Effector CD8-positive, alpha-beta T cell (primary cell): ENCODE results near the gene CCDC91.
"Not testable (repeated sequence)": the region's sequence is repeated elsewhere in the genome, so short reads cannot be mapped to it uniquely, and the experiment has no call there.

ENCODE experiments used
- DNase-seq: peaks from one replicate; lab custom pipeline; 2025; lab: John Stamatoyannopoulos, UW

The CCDC91 gene

GRCh38 chr12:28232211-28232928, 42.1 kb downstream of the CCDC91 start:
- no peak for DNase-seq

DNA sequence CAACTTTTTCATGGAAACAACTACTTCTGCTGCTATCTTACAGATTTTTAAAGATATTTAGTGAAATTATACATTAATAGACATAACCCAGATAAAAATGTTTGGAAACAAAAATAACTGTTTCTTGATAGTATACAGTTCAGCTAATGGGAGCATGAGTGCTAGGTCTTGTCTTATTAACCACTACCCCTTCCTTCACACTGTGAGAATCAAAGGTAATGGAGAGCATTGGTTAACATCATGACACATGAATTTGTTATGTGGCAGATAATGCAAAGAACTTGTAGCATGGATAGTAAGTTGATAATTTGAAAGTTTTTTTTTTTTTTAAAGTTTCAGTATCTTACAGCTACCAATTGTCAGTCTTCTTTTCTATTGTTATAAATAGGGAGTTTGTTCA, 44.2 kb downstream of the CCDC91 start:
- no peak for DNase-seq

- DNase-seq: no peak
Observed at GRCh38 chr12:28235015-28235414, 44.8 kb downstream of the CCDC91 start.

GRCh38 chr12:28235985-28236384, 45.7 kb downstream of the CCDC91 start:
- DNase-seq: no peak

DNA sequence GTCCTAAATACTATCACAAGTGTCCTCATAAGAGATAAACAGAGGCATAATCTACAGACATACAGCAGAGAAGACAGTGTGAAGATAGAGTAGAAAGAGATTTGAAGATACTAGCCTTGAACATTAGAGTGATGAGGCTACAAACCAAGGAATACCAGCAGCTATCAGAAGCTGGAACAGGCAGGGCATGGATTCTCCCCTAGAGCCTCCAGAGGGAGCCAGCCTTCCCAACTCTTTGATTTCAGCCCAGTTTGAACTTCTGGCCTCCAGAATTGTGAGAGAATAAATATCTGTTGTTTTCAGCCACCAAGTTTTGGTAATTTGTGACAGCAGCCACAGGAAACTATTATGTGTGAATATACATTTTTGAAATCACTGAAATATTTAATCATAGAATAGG, 47.2 kb downstream of the CCDC91 start:
- no peak for DNase-seq

DNA sequence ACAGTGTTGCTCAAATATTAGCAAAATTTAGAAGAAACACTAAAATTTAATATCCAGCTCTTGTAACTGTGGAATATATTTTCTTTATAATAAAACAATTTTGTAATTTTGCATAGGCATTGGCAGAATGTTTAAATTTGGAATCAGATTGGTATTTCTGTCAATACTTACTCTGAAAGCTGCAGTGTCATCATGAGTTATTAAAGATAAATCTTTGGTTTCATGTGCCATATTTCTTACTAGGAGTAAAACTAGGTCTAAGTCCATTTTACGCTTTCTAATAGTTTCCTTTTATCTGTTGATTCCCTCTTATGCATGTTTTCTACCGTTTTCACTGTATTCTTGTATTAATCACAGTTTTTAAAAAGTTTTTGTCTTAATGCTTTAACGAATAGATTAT, 49.7 kb downstream of the CCDC91 start:
- DNase-seq: no peak

DNA sequence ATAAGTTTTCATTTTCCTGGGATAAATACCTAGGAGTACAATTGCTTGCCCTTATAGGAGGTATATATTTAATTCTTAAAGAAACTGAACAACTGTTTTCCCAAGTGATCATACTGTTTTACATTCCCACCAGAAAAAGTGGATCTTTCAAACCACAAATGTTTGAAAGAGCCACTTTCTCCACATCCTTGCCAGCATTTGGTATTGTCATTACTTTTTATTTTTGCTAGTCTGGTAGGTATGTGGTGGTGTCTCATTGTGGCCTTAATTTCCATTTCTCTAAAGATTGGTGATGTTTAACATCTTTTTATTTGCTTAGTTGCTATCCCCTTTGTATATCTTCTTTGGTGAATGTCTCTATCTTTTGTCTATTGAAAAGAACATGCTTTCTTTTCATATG, 50.6 kb downstream of the CCDC91 start:
- DNase-seq: no peak

GRCh38 chr12:28242129-28242495, 51.9 kb downstream of the CCDC91 start:
- no peak for DNase-seq

GRCh38 chr12:28242496-28243309, 52.4 kb downstream of the CCDC91 start:
- no peak for DNase-seq

DNA sequence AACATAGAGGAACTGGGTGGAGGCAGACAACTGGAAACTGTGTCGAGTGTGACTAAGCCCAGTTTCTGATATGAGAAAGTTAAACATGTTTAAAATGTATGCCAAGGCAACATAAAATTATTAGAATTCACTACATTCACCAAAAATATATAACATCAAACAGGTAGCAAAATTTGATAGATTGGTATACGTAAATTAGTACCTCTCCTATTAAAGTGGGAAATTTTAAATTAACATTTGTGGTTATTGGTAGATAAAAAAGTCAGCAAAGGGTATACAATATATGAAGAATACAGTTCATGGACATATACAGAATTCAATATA, 53.0 kb downstream of the CCDC91 start:
- DNase-seq: no peak

DNA sequence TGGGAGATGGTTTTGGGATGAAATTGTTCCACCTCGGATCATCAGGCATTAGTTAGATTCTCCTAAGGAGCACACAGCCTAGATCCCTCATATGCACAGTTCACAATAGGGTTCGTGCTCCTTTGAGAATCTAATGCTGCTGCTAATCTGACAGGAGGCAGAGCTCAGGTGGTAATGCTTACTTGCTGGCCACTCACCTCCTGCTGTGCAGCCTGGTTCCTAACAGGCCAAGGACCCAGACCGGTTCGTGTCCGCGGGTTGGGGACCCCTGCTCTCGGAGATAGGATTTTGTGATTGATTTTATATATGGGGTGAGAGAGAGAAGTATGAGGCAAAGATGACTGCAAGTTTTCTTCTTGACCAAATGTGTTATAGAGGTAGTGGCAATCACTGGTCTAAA, 57.5 kb downstream of the CCDC91 start:
- no peak for DNase-seq

DNA sequence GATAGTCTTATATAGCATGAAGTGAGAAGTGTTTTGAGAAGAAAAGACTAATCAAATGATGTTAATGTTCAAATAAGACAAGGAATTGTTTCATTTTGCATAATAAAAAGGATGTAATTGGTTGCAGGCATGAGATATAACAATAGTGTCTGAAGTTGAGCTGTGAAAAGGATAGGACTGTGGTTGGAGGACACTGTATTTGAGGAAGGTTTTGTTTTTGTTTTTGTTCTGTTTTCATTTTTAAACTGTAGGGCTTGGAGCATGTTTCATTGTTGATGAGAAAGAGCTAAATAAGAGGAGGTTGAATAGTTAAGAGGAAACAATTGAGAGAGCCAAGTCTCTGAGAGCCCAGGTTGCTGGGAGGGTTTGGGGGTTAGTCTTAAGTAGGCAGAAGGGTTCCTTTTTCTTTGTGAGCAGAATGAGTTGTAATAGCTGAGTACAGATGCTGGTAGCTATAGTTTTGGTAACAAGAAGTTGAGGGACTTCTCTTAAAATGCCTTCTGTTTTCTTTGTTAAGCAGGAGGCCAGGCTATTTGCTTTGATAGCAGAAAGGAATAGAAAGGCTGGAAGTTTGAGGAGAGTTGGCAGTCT, 58.4 kb downstream of the CCDC91 start:
- no peak for DNase-seq

DNA sequence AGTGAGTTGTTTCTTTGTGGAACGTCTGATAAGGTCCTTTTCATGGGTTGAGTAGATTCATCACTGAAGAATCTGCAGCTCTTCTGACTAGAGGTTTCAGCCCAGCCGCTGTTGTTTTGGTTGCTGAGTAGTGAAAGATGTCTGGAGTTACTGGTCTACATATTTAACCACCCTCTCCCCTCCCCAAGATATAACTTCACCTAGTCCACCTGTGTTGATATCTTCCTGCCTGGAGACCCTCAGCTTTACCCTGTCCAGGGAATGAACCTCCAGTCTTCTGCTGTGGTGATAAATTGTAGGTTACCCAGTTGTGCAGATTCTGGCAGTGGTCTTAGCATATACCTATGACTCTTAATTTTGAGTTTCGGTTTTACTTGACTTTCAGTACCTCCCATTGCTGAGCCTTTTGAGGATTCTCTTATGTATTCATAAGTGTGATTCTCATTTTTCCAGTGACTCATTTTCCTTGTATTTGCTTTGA, 62.9 kb downstream of the CCDC91 start:
- DNase-seq: no peak

GRCh38 chr12:28257411-28257810, 67.2 kb downstream of the CCDC91 start:
- DNase-seq: no peak

- no peak for DNase-seq
Observed at GRCh38 chr12:28258998-28259397, 68.7 kb downstream of the CCDC91 start.

GRCh38 chr12:28265435-28266042, 75.3 kb downstream of the CCDC91 start:
- DNase-seq: no peak

DNA sequence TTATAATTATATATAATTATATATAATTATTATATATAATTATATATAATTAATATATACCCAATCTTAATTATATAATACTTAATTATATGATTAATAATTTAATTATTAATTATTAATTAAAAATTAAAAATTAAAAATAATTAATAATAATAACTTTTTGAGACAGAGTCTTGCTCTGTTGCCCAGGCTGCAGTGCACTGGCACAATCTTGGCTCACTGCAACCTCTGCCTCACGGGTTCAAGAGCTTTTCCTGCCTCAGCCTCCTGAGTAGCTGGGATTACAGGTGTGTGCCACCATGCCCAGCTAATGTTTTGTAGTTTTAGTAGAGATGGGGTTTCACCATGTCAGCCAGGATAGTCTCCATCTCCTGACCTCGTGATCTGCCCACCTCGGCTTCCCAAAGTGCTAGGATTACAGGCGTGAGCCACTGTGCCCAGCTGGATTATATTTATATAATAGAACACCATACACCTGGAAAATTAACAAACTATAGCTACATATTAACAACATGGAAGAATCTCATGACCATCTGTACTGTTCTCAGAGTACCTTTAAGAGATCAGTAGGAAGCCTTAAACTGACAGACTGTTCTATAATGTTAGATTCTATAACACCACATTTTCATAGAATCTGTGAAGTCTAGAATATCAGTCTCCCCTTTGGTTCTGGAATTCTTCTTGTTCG, 77.8 kb downstream of the CCDC91 start:
- DNase-seq: not testable (repeated sequence)

GRCh38 chr12:28268608-28269229, 78.5 kb downstream of the CCDC91 start:
- DNase-seq: no peak

DNA sequence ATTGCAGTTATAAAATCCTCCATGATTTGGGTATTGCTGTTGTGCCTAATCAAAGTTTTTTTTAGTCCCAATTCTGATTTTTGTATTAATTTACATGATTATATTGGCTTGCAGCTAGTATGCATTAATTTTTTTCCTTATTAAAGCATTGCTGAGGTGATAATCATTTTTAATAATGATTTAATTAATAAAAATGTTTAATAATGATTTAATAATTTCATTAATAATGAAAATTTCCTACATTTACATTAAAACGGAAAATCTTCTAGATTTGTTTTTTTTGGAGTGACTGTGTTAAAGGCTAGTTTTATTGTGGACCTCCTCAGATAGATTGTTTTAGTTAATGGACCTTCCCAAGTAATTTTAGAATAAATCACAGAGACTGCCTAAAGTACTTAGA, 79.6 kb downstream of the CCDC91 start:
- DNase-seq: no peak

- no peak for DNase-seq
Observed at GRCh38 chr12:28278499-28278898, 88.2 kb downstream of the CCDC91 start.

DNA sequence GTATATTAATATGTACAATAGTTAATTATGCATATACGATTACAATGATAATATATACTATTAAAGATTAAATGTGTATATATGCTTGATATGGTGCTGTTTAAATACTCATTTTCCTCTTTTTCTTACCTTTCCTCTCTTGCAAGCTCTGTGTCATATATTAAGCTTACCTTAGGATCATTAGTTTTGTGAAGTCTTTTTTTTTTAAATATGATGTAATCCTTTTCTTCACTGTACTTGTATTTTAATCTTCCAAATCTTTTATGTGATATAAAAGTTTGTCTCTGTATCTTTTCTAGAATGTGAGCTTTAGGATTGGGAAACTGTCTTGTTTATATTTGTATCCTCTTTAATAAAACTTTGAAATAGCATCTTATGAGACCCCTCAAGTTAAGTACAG, 88.7 kb downstream of the CCDC91 start:
- DNase-seq: no peak

DNA sequence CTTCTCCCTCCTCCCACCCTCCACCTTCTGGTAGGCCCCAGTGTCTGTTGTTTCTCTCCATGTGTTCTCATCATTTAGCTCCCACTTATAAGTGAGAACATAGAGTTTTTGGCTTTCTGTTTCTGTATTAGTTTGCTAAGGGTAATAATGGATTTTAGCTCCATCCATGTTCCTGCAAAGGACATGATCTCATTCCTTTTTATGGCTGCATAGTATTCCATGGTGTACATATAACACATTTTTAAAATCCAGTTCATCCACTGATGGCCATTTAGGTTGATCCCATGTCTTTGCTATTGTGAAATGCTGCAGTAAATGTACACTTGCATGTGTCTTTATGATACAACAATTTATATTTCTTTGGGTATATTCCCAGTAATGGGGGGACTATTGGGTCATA, 96.1 kb downstream of the CCDC91 start:
- DNase-seq: no peak
